Karpas-422 (cell line): ENCODE measurements around the gene CACNA1I. TPM values are rescaled to one million over a fixed set of nuclear protein-coding genes. Genes with fewer than 3 reads are reported as not detected.

Experiments
- DNase-seq: peaks from one replicate; pipeline ENCODE4 v3.0.0-alpha.2; 2015
- H2AFZ ChIP-seq: fragments of 200-600 bp; sonication (generic); 2 replicates; pipeline ENCODE4 v1.6.1; 2014; ENCODE audit warnings: antibody characterized with exemption, low read length, mixed read lengths
- H3K27ac ChIP-seq: fragments of 200-600 bp; sonication (generic); 2 replicates; pipeline ENCODE4 v1.5.1; 2014; ENCODE audit warnings: mild to moderate bottlenecking, low read length, moderate library complexity
- H3K27me3 ChIP-seq: fragments of 200-600 bp; sonication (generic); 2 replicates; pipeline ENCODE4 v1.6.1; 2014; ENCODE audit warnings: low read length, mixed read lengths
- H3K36me3 ChIP-seq: fragments of 200-600 bp; sonication (generic); 2 replicates; pipeline ENCODE4 v1.6.1; 2014; ENCODE audit warnings: low read length, mixed read lengths; ENCODE audit not compliant: insufficient read depth
- H3K4me1 ChIP-seq: fragments of 200-600 bp; sonication (generic); 2 replicates; pipeline ENCODE4 v1.6.1; 2014; ENCODE audit warnings: mild to moderate bottlenecking, low read length, mixed read lengths
- H3K4me2 ChIP-seq: fragments of 200-600 bp; sonication (generic); 2 replicates; pipeline ENCODE4 v1.6.1; 2014; ENCODE audit warnings: low read length, low read depth, mild to moderate bottlenecking; ENCODE audit not compliant: poor library complexity, severe bottlenecking
- H3K4me3 ChIP-seq: fragments of 200-600 bp; sonication (generic); 2 replicates; pipeline ENCODE4 v1.5.1; 2014; ENCODE audit warnings: mild to moderate bottlenecking, antibody characterized with exemption, low read length, mixed read lengths
- H3K79me2 ChIP-seq: fragments of 200-600 bp; sonication (generic); 2 replicates; pipeline ENCODE4 v1.6.1; 2014; ENCODE audit warnings: mild to moderate bottlenecking, low read length, mixed read lengths
- H3K9ac ChIP-seq: fragments of 200-600 bp; sonication (generic); 2 replicates; pipeline ENCODE4 v1.6.0; 2014; ENCODE audit warnings: low read length
- H3K9me2 ChIP-seq: fragments of 200-600 bp; sonication (generic), shearing (Covaris generic); replicated peaks from 2 replicates; pipeline ENCODE4 v1.6.0; 2014; ENCODE audit warnings: mild to moderate bottlenecking, low read length, moderate library complexity; ENCODE audit not compliant: insufficient read depth
- H3K9me3 ChIP-seq: fragments of 300-700, 200-600 bp; sonication (generic); 2 replicates; pipeline ENCODE4 v1.6.1; 2014; ENCODE audit warnings: low read length, mixed read lengths
- H4K20me1 ChIP-seq: fragments of 200-600 bp; sonication (generic); 2 replicates; pipeline ENCODE4 v1.6.1; 2014; ENCODE audit warnings: mild to moderate bottlenecking, antibody characterized with exemption, low read length, low read depth; ENCODE audit not compliant: insufficient read depth
- total RNA-seq: library from RNA; depleted of rRNA; stranded (reverse); fragments of >200 nt; shearing (Covaris generic); gene quantifications from 2 replicates; pipeline ENCODE4 v1.2.3, GENCODE V29; 2014; ENCODE audit warnings: low replicate concordance

CACNA1I gene
- total RNA-seq, 1 experiment from 2014 or later = not detected

- no peaks in the 10 kb centered on the region for H3K4me1 ChIP-seq
- no peaks in the 10 kb centered on the region for H3K27me3 ChIP-seq
- no peak overlapping the region for H3K4me3 ChIP-seq
- no peaks in the 10 kb centered on the region for H3K9me3 ChIP-seq
- H3K9me2 ChIP-seq = no peaks in the 10 kb centered on the region
- no peak overlapping the region for H2AFZ ChIP-seq
- no peak overlapping the region for H3K27ac ChIP-seq
- H4K20me1 ChIP-seq = no peaks in the 10 kb centered on the region
- H3K9ac ChIP-seq = no peak overlapping the region
- no peak overlapping the region for H3K4me2 ChIP-seq
- H3K79me2 ChIP-seq = no peaks in the 10 kb centered on the region
- no peaks in the 10 kb centered on the region for H3K36me3 ChIP-seq
- DNase-seq = no peak
Measured at GRCh38 chr22:39577900-39578299, 7.3 kb downstream of the CACNA1I start.

GRCh38 chr22:39580006-39580441 lies 9.5 kb downstream of the CACNA1I start:
- H3K4me3 ChIP-seq = no peak overlapping the region
- no peak for DNase-seq
- H3K36me3 ChIP-seq = no peaks in the 10 kb centered on the region
- H3K79me2 ChIP-seq = no peaks in the 10 kb centered on the region
- no peaks in the 10 kb centered on the region for H4K20me1 ChIP-seq
- no peaks in the 10 kb centered on the region for H3K27me3 ChIP-seq
- H3K9ac ChIP-seq = no peak overlapping the region
- no peaks in the 10 kb centered on the region for H3K9me3 ChIP-seq
- no peak overlapping the region for H2AFZ ChIP-seq
- H3K27ac ChIP-seq = no peak overlapping the region
- no peak overlapping the region for H3K4me2 ChIP-seq
- H3K9me2 ChIP-seq = no peaks in the 10 kb centered on the region
- no peaks in the 10 kb centered on the region for H3K4me1 ChIP-seq

GRCh38 chr22:39580795-39581194 lies 10.2 kb downstream of the CACNA1I start:
- no peaks in the 10 kb centered on the region for H3K4me1 ChIP-seq
- H2AFZ ChIP-seq = no peak overlapping the region
- no peaks in the 10 kb centered on the region for H4K20me1 ChIP-seq
- H3K36me3 ChIP-seq = no peaks in the 10 kb centered on the region
- H3K27ac ChIP-seq = no peak overlapping the region
- H3K27me3 ChIP-seq = no peaks in the 10 kb centered on the region
- no peak overlapping the region for H3K4me3 ChIP-seq
- DNase-seq = no peak
- no peaks in the 10 kb centered on the region for H3K79me2 ChIP-seq
- H3K9ac ChIP-seq = no peak overlapping the region
- no peaks in the 10 kb centered on the region for H3K9me3 ChIP-seq
- H3K9me2 ChIP-seq = no peaks in the 10 kb centered on the region
- H3K4me2 ChIP-seq = no peak overlapping the region

GRCh38 chr22:39581303-39581702 lies 10.8 kb downstream of the CACNA1I start:
- Histone ChIP-seq H3K9ac (no peak overlapping the region), H3K9me3 (no peaks in the 10 kb centered on the region), H3K79me2 (no peaks in the 10 kb centered on the region), H2AFZ (no peak overlapping the region), H3K27me3 (no peaks in the 10 kb centered on the region), H3K36me3 (no peaks in the 10 kb centered on the region), H3K4me3 (no peak overlapping the region), H4K20me1 (no peaks in the 10 kb centered on the region), H3K27ac (no peak overlapping the region), H3K4me2 (no peak overlapping the region), H3K4me1 (no peaks in the 10 kb centered on the region), H3K9me2 (no peaks in the 10 kb centered on the region)
- DNase-seq = no peak

GRCh38 chr22:39583066-39583667 lies 12.6 kb downstream of the CACNA1I start:
- Histone ChIP-seq H3K4me2 (no peak overlapping the region), H3K4me3 (no peak overlapping the region), H3K79me2 (no peaks in the 10 kb centered on the region), H2AFZ (no peak overlapping the region), H3K9me3 (no peaks in the 10 kb centered on the region), H3K9ac (no peak overlapping the region), H4K20me1 (no peaks in the 10 kb centered on the region), H3K27me3 (no peaks in the 10 kb centered on the region), H3K9me2 (no peaks in the 10 kb centered on the region), H3K36me3 (no peaks in the 10 kb centered on the region), H3K4me1 (no peaks in the 10 kb centered on the region), H3K27ac (no peak overlapping the region)
- no peak for DNase-seq

- H3K9me2 ChIP-seq = no peaks in the 10 kb centered on the region
- H4K20me1 ChIP-seq = no peaks in the 10 kb centered on the region; the same call in 1 of the 2 replicates
- H3K36me3 ChIP-seq = no peaks in the 10 kb centered on the region
- no peaks in the 10 kb centered on the region for H3K79me2 ChIP-seq
- no peak overlapping the region for H3K4me3 ChIP-seq
- no peak overlapping the region for H2AFZ ChIP-seq
- DNase-seq = no peak
- no peaks in the 10 kb centered on the region for H3K4me1 ChIP-seq
- no peak overlapping the region for H3K9ac ChIP-seq
- H3K4me2 ChIP-seq = no peak overlapping the region
- no peaks in the 10 kb centered on the region for H3K27me3 ChIP-seq
- no peaks in the 10 kb centered on the region for H3K9me3 ChIP-seq
- no peak overlapping the region for H3K27ac ChIP-seq
Measured at GRCh38 chr22:39589875-39590274, 19.3 kb downstream of the CACNA1I start.

- DNase-seq = no peak
- Histone ChIP-seq H3K79me2 (no peaks in the 10 kb centered on the region), H3K4me1 (no peaks in the 10 kb centered on the region), H3K9me3 (no peaks in the 10 kb centered on the region), H3K9ac (no peak overlapping the region), H2AFZ (no peak overlapping the region), H4K20me1 (no peaks in the 10 kb centered on the region; the same call in 1 of the 2 replicates), H3K36me3 (no peaks in the 10 kb centered on the region), H3K27me3 (no peaks in the 10 kb centered on the region), H3K4me3 (no peak overlapping the region), H3K4me2 (no peak overlapping the region), H3K9me2 (no peaks in the 10 kb centered on the region), H3K27ac (no peak overlapping the region)
Measured at GRCh38 chr22:39592081-39593065, 21.8 kb downstream of the CACNA1I start.
